Ishikawa (cell line): Measurements from ENCODE around the gene ALX3.

Experiments
- CEBPB ChIP-seq: IDR thresholded peaks from 2 replicates; pipeline ENCODE4 v1.6.1; 2012
- CREB1 ChIP-seq: IDR thresholded peaks from 2 replicates; pipeline ENCODE4 v1.6.1; 2012; ENCODE audit warnings: low read depth
- EGR1 ChIP-seq: IDR thresholded peaks from 2 replicates; pipeline ENCODE4 v1.6.1; 2012
- EP300 ChIP-seq: IDR thresholded peaks from 2 replicates; pipeline ENCODE4 v1.6.1; 2012; ENCODE audit warnings: borderline replicate concordance
- FOXM1 ChIP-seq: IDR thresholded peaks from 2 replicates; pipeline ENCODE4 v1.6.1; 2012; ENCODE audit warnings: low read depth, borderline replicate concordance
- NFIC ChIP-seq: IDR thresholded peaks from 2 replicates; pipeline ENCODE4 v1.6.1; 2012
- RAD21 ChIP-seq: IDR thresholded peaks from 2 replicates; pipeline ENCODE4 v1.6.1; 2012; ENCODE audit warnings: low read depth
- TAF1 ChIP-seq: IDR thresholded peaks from 2 replicates; pipeline ENCODE4 v1.6.1; 2012; ENCODE audit warnings: low read depth, mild to moderate bottlenecking
- TCF12 ChIP-seq: IDR thresholded peaks from 2 replicates; pipeline ENCODE4 v1.6.1; 2012; ENCODE audit warnings: low read depth
- TEAD4 ChIP-seq: IDR thresholded peaks from 2 replicates; pipeline ENCODE4 v1.6.1; 2012
- YY1 ChIP-seq: IDR thresholded peaks from 2 replicates; pipeline ENCODE4 v1.6.1; 2012; ENCODE audit warnings: low read depth
- ZBTB7A ChIP-seq: IDR thresholded peaks from 2 replicates; pipeline ENCODE4 v1.6.1; 2012; ENCODE audit warnings: low read depth
- TF ChIP-seq, protein P1 (sequence below): IDR thresholded peaks from 2 replicates; pipeline ENCODE4 v1.6.1; 2012
- TF ChIP-seq, protein P2 (sequence below): IDR thresholded peaks from 2 replicates; pipeline ENCODE4 v1.6.1; 2012; ENCODE audit warnings: low read depth, mild to moderate bottlenecking
- TF ChIP-seq, protein P3 (sequence below): IDR thresholded peaks from 2 replicates; pipeline ENCODE4 v1.6.1; 2012

The ALX3 gene

DNA sequence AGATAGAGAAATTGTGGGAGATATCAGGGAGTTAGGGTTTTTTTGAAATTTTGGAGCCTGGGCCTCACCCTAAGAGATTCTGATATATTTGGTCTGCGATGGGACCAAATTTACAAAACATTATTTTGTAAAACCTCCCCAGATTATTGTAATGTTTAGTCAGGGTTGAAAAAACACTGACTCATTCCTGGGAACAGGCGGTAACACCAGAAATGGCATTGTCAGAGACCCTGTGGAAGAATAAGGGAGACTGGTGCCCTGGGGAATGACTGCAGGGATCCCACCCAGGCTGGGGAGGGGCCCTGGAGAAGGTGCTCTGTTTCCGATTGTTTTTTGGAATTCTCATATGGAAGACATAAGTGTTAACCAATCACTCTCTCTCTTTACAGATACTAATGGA is 49.2 kb downstream of the ALX3 start:
- TF ChIP-seq CEBPB (no peak), TEAD4 (no peak), CREB1 (no peak), NFIC (no peak), FOXM1 (no peak), YY1 (no peak), EP300 (no peak), ZBTB7A (no peak), TAF1 (no peak)
- TF ChIP-seq, protein P1, sequence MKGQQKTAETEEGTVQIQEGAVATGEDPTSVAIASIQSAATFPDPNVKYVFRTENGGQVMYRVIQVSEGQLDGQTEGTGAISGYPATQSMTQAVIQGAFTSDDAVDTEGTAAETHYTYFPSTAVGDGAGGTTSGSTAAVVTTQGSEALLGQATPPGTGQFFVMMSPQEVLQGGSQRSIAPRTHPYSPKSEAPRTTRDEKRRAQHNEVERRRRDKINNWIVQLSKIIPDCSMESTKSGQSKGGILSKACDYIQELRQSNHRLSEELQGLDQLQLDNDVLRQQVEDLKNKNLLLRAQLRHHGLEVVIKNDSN: no peak
- TF ChIP-seq, protein P2, sequence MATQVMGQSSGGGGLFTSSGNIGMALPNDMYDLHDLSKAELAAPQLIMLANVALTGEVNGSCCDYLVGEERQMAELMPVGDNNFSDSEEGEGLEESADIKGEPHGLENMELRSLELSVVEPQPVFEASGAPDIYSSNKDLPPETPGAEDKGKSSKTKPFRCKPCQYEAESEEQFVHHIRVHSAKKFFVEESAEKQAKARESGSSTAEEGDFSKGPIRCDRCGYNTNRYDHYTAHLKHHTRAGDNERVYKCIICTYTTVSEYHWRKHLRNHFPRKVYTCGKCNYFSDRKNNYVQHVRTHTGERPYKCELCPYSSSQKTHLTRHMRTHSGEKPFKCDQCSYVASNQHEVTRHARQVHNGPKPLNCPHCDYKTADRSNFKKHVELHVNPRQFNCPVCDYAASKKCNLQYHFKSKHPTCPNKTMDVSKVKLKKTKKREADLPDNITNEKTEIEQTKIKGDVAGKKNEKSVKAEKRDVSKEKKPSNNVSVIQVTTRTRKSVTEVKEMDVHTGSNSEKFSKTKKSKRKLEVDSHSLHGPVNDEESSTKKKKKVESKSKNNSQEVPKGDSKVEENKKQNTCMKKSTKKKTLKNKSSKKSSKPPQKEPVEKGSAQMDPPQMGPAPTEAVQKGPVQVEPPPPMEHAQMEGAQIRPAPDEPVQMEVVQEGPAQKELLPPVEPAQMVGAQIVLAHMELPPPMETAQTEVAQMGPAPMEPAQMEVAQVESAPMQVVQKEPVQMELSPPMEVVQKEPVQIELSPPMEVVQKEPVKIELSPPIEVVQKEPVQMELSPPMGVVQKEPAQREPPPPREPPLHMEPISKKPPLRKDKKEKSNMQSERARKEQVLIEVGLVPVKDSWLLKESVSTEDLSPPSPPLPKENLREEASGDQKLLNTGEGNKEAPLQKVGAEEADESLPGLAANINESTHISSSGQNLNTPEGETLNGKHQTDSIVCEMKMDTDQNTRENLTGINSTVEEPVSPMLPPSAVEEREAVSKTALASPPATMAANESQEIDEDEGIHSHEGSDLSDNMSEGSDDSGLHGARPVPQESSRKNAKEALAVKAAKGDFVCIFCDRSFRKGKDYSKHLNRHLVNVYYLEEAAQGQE: no peak
- TF ChIP-seq, protein P3, sequence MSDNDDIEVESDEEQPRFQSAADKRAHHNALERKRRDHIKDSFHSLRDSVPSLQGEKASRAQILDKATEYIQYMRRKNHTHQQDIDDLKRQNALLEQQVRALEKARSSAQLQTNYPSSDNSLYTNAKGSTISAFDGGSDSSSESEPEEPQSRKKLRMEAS: no peak

DNA sequence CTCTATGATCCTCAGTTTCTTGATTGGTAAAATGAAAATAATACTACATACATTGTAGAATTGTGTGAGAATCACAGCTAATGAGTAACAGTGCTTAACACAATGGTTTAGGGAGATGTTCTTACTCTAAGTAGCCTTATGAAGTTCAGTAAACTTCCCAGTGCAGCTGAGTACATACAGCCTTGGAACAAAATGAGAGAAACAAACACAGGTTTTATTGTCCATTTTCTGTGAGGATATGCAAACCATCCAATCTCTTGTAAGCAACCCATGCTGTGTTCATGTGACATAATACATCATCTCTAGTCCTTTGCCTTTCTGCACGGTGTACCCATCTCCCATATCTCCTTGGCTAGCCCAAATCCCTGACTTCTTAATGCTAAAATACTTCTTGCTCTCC is 50.7 kb downstream of the ALX3 start:
- TF ChIP-seq, protein P3: no peak
- TF ChIP-seq EGR1: no peak
- TF ChIP-seq FOXM1: no peak
- TF ChIP-seq, protein P1: no peak
- TF ChIP-seq NFIC: no peak
- no peak for TF ChIP-seq ZBTB7A
- TF ChIP-seq TAF1: no peak
- TF ChIP-seq RAD21: no peak
- TF ChIP-seq TEAD4: no peak
- TF ChIP-seq YY1: no peak
- TF ChIP-seq, protein P2: no peak
- TF ChIP-seq EP300: no peak

DNA sequence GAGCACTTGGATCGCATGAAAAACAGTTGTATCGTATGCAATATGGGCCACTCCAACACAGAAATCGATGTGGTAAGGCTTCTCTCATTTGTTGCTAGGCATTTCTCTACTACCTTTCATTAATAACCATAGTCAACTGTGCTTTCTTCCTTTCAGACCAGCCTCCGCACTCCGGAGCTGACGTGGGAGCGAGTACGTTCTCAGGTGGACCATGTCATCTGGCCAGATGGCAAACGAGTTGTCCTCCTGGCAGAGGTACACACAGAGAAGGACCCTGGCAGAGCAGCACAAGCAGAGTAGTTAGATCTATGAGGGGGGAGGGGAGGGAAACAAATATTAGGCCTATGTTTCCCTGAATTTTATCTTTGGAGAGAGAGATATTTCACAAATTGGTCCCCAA is 52.1 kb downstream of the ALX3 start:
- TF ChIP-seq EP300 (no peak), EGR1 (no peak), RAD21 (no peak)

DNA sequence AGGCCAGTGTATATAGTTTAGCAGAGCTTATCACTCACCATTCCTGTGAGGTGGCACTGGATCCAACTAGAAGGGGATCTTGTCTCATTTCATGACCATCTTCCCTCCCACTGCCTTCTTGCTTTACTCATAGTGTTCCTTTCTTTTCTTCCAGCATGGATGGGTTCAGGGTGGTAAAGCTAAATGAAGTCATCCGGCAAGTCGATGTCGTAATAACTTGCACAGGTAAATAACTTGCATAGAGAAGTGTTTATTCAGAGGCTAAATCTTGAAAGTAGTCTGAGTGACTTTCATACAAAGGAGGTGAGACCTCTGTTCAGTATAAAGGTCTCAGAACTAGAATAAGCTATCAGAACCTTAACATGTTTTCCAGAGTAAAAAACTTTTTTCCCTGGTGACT is 52.7 kb downstream of the ALX3 start:
- no peak for TF ChIP-seq RAD21
- TF ChIP-seq, protein P3: no peak
- no peak for TF ChIP-seq TEAD4
- no peak for TF ChIP-seq FOXM1
- TF ChIP-seq NFIC: no peak
- TF ChIP-seq TAF1: no peak
- TF ChIP-seq, protein P2: no peak
- no peak for TF ChIP-seq CEBPB
- TF ChIP-seq EGR1: no peak
- TF ChIP-seq CREB1: no peak

DNA sequence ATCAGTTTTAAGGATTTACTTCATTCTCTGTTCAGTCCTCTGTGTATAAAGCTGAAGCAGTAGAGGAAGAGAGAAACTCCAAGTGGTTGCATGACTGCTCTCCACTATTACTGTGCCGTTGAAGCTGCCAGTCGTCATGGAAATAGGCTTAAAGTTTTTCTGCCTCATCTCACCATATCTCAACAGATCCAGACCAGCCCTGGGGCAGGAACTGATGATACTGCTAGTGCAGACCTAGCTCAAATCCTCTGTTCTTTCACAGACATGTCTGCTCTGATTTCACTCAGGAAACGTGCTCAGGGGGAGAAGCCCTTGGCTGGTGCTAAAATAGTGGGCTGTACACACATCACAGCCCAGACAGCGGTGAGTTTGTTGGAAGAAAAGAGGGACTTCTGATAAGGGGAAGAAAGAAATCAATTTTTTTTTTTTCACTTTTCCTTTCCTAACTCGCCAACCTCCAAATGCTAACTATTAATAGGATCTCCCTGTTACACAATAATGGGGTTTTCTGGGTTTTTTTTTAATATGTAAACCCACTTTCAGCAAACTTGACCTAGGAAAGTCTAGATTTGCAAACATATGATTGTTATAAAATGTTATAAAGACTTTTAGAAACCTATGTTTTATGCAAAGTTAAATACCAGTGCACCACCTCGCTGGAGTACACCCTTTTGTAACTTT is 58.2 kb downstream of the ALX3 start:
- TF ChIP-seq CEBPB: no peak
- TF ChIP-seq TCF12: no peak
- TF ChIP-seq RAD21: no peak
- TF ChIP-seq, protein P3: no peak
- no peak for TF ChIP-seq TEAD4
- no peak for TF ChIP-seq FOXM1
- TF ChIP-seq, protein P2: no peak
- TF ChIP-seq, protein P1: no peak
- no peak for TF ChIP-seq EP300
- TF ChIP-seq EGR1: no peak
- no peak for TF ChIP-seq NFIC
- no peak for TF ChIP-seq ZBTB7A
- TF ChIP-seq TAF1: no peak
- TF ChIP-seq CREB1: no peak
- TF ChIP-seq YY1: no peak
